A549 (cell line): ENCODE data around the gene UBR2. TPM values are rescaled to one million over a fixed set of nuclear protein-coding genes. Genes with fewer than 3 reads are reported as not detected.

ENCODE experiments used
- ATAC-seq, 2 experiments: fragments of 200-7000 bp in 1 of 2; fragments of >200 bp in 1 of 2; cut with Nextera tagmentation in 1 of 2; cut with Tn5 transposase in 1 of 2; 3 replicates each; pipeline versions ENCODE4 v1.8.0 to v1.9.1; 2018 to 2020; ENCODE audit warnings: mild to moderate bottlenecking in 1 of 2, moderate library complexity in 1 of 2
- CTCF ChIA-PET: fragments of 300-600 bp; sonication (Branson Sonifier 250); formaldehyde crosslinking; extraction: SDS; loops from one replicate; lab custom pipeline; 2021; ENCODE audit warnings: antibody characterized with exemption, inconsistent platforms; lab: Yijun Ruan, JAX
- POLR2A ChIA-PET: fragments of 350-600 bp; formaldehyde crosslinking; extraction: SDS; loops from one replicate; lab custom pipeline; 2021; ENCODE audit warnings: antibody characterized with exemption, inconsistent platforms; lab: Yijun Ruan, JAX
- DNase-seq, 2 experiments: peaks; one replicate each; pipeline versions ENCODE4 v3.0.0 to v3.0.0-alpha.2; 2011 to 2016; ENCODE audit warnings: low read depth in 1 of 2, low spot score in 1 of 2
- FAIRE-seq: peaks from 2 replicates; lab custom pipeline; 2011; peaks lifted over from hg19 to GRCh38; lab: Jason Lieb, UNC
- H3K27ac ChIP-seq, 2 experiments: fragments of >200 bp; sonication (Bioruptor Twin); formaldehyde crosslinking; 3 replicates each; pipeline ENCODE4 v1.5.1; 2016 to 2017
- H3K4me1 ChIP-seq: fragments of >200 bp; sonication (Bioruptor Twin); formaldehyde crosslinking; 3 replicates; pipeline ENCODE4 v1.6.1; 2016
- H3K4me2 ChIP-seq: fragments of >200 bp; sonication (Bioruptor Twin); formaldehyde crosslinking; 3 replicates; pipeline ENCODE4 v1.6.1; 2016
- H3K4me3 ChIP-seq: fragments of >200 bp; sonication (Bioruptor Twin); formaldehyde crosslinking; 3 replicates; pipeline ENCODE4 v1.5.1; 2016
- H3K9me3 ChIP-seq: fragments of >200 bp; sonication (Bioruptor Twin); formaldehyde crosslinking; 3 replicates; pipeline ENCODE4 v1.6.1; 2016
- BCL3 ChIP-seq: fragments of >200 bp; sonication (Bioruptor Twin); formaldehyde crosslinking; IDR thresholded peaks from 3 replicates; pipeline ENCODE4 v1.6.1; 2016
- CHD4 ChIP-seq: fragments of 200-600 bp; sonication (generic); IDR thresholded peaks from 2 replicates; pipeline ENCODE4 v1.6.1; 2016; ENCODE audit warnings: antibody characterized with exemption, mild to moderate bottlenecking, borderline replicate concordance
- CTCF ChIP-seq: fragments of >200 bp; sonication (Bioruptor Twin); formaldehyde crosslinking; IDR thresholded peaks from 3 replicates; pipeline ENCODE4 v1.5.1; 2016
- EHMT2 ChIP-seq: fragments of 200-600 bp; sonication (generic); IDR thresholded peaks from 2 replicates; pipeline ENCODE4 v1.6.1; 2016; ENCODE audit warnings: antibody characterized with exemption, low read depth, mild to moderate bottlenecking, moderate library complexity
- EP300 ChIP-seq, 2 experiments: fragments of >200 bp; sonication (Bioruptor Twin); formaldehyde crosslinking; IDR thresholded peaks; 2 replicates in 1 of 2; 3 replicates in 1 of 2; pipeline ENCODE4 v1.6.1; 2016 to 2017
- ESRRA ChIP-seq: fragments of 150-350 bp; IDR thresholded peaks from 2 replicates; pipeline ENCODE4 v1.6.1; 2014; ENCODE audit warnings: mild to moderate bottlenecking, low read length, borderline replicate concordance
- FOXS1 ChIP-seq: fragments of 250-450 bp; sonication (Bioruptor Pico); IDR thresholded peaks from 2 replicates; pipeline ENCODE4 v1.5.0; 2020; ENCODE audit warnings: mild to moderate bottlenecking, moderate library complexity
- KDM5A ChIP-seq: fragments of 200-600 bp; sonication (generic); IDR thresholded peaks from 2 replicates; pipeline ENCODE4 v1.6.1; 2016; ENCODE audit warnings: antibody characterized with exemption, mild to moderate bottlenecking
- MAFK ChIP-seq: fragments of 450-650 bp; IDR thresholded peaks from 2 replicates; pipeline ENCODE4 v1.6.1; 2014; ENCODE audit not compliant: partially characterized antibody
- PHF8 ChIP-seq: fragments of 200-600 bp; sonication (generic); IDR thresholded peaks from 2 replicates; pipeline ENCODE4 v1.6.1; 2016; ENCODE audit warnings: low read depth, mild to moderate bottlenecking, antibody characterized with exemption, moderate library complexity, borderline replicate concordance
- POLR2AphosphoS2 ChIP-seq: conservative IDR thresholded peaks from 2 replicates; pipeline ENCODE4 v1.6.1; 2012; ENCODE audit warnings: low read length, improper control_type of control experiment, inconsistent platforms
- RARB ChIP-seq: fragments of 250-450 bp; sonication (Bioruptor Pico); IDR thresholded peaks from 2 replicates; pipeline ENCODE4 v1.8.0; 2021; ENCODE audit warnings: mild to moderate bottlenecking, moderate library complexity
- RCOR1 ChIP-seq: fragments of 150-350 bp; IDR thresholded peaks from 2 replicates; pipeline ENCODE4 v1.6.1; 2014; ENCODE audit warnings: antibody characterized with exemption, low read length, low read depth
- RFX5 ChIP-seq: fragments of 450-650 bp; IDR thresholded peaks from 2 replicates; pipeline ENCODE4 v1.7.1; 2014; ENCODE audit warnings: antibody characterized with exemption, mild to moderate bottlenecking, moderate library complexity
- SMC3 ChIP-seq: fragments of >200 bp; sonication (Bioruptor Twin); formaldehyde crosslinking; IDR thresholded peaks from 3 replicates; pipeline ENCODE4 v1.6.1; 2018; ENCODE audit warnings: inconsistent platforms
- ZSCAN20 ChIP-seq: fragments of 250-450 bp; sonication (Bioruptor Pico); IDR thresholded peaks from 2 replicates; pipeline ENCODE4 v1.8.0; 2022; ENCODE audit warnings: mild to moderate bottlenecking, moderate library complexity
- WGBS: methylation state at CpG from one replicate; pipeline ENCODE4 v1.1.6; 2017; ENCODE audit errors: missing lambda C conversion rate; 5-methylcytosine and 5-hydroxymethylcytosine counted together
- polyA plus RNA-seq, 4 experiments: library from polyadenylated mRNA; depleted of rRNA in 3 of 4; stranded (reverse); fragments of >200 nt; fragmentation: RNase III in 1 of 4; extraction: RNeasy Plus Mini Kit Qiagen cat#74134 plus additional on column Dnase treatment in 1 of 4; gene quantifications; 2 replicates in 3 of 4; 3 replicates in 1 of 4; pipeline ENCODE4 v1.2.3, GENCODE V29; 2011 to 2017
- TF ChIP-seq, protein P1 (sequence below): fragments of 200-600 bp; sonication (generic); IDR thresholded peaks from 2 replicates; pipeline ENCODE4 v1.6.1; 2016; ENCODE audit warnings: antibody characterized with exemption, mild to moderate bottlenecking, moderate library complexity

The UBR2 gene
- polyA plus RNA-seq, 2 of the 4 experiments (the other 2 are of a cell fraction) = 5.5 to 15.2 TPM

DNA sequence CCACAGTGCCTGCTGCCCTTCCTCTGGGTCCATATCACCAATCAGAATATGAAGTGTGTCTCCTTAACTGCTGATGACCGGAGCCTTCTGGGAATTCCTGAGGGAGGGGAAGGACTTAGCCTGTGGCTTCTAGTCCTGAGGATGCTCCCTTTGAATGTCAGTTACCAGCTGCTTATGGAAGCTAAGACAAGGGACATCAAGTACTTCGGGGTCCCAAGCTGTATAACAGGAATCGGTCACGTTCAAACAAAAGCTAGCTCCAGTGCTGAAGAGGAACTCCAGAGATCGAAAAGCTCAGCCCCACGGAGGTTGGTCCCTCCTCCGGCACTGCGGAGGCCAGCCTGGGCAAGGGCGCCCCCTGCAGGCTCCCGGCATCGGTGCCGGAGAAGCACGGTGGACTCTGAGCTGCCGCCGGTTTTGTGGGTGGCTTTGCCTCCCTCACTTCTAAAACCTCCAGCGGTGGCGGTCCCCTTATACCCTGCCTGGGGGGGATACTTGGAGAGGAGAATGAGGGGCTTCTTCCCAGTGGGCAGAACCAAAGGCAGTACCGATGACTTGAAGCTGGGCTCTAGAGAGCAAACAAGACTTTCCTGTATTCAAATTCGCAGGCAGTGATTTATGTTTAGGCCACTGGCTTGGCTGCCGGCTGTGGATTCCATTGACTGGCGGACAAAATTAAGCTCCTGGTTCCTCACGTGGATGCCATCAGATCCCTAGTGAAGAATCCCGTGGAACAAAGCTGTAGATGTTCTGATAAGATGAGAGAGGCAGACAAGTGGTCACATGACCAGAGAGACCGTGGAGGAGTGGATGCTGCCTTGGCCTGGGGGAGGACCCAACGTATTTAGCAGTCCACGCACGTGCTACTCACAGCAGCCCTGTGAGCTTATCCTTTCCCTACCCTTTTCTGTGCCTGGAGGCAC, 16.2 kb upstream of the UBR2 start (continued):
- TF ChIP-seq, protein P1, sequence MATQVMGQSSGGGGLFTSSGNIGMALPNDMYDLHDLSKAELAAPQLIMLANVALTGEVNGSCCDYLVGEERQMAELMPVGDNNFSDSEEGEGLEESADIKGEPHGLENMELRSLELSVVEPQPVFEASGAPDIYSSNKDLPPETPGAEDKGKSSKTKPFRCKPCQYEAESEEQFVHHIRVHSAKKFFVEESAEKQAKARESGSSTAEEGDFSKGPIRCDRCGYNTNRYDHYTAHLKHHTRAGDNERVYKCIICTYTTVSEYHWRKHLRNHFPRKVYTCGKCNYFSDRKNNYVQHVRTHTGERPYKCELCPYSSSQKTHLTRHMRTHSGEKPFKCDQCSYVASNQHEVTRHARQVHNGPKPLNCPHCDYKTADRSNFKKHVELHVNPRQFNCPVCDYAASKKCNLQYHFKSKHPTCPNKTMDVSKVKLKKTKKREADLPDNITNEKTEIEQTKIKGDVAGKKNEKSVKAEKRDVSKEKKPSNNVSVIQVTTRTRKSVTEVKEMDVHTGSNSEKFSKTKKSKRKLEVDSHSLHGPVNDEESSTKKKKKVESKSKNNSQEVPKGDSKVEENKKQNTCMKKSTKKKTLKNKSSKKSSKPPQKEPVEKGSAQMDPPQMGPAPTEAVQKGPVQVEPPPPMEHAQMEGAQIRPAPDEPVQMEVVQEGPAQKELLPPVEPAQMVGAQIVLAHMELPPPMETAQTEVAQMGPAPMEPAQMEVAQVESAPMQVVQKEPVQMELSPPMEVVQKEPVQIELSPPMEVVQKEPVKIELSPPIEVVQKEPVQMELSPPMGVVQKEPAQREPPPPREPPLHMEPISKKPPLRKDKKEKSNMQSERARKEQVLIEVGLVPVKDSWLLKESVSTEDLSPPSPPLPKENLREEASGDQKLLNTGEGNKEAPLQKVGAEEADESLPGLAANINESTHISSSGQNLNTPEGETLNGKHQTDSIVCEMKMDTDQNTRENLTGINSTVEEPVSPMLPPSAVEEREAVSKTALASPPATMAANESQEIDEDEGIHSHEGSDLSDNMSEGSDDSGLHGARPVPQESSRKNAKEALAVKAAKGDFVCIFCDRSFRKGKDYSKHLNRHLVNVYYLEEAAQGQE = no peak
- peak; percentile 90 for TF ChIP-seq CTCF
- TF ChIP-seq, all 56 proteins: peak for 8

DNA sequence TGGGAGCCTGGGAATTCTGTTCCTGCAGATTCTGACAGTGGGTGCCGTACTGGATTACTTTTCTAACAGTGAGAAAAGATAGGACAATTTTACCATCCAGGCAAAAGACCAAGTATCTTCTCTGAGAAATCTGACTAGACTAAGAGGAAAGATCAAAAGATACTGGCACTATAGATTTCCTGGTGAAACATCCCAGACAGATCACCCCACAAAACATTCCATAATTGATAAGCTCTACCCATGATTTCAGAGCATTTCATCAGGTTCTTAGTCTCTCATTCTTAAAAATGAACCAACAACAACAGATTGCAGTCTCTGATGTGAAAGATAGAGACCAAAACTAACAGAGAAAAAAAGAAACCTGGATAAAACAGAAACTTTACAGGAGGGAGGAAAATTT, 13.6 kb upstream of the UBR2 start:
- FAIRE-seq (no peak), ATAC-seq (no peak), DNase-seq (no peak)
- WGBS = 95% methylated on average over 1 of the region's 1 CpG
- H3K9me3 ChIP-seq = no peaks in the 10 kb centered on the region
- TF ChIP-seq EHMT2 = no peak
- no peak for TF ChIP-seq SMC3
- TF ChIP-seq ESRRA = no peak
- TF ChIP-seq, protein P1 = no peak
- no peak for TF ChIP-seq EP300 (IDR thresholded peaks at IDR 0.05)
- no peak for TF ChIP-seq RARB
- TF ChIP-seq BCL3 = no peak
- no peak for TF ChIP-seq CHD4
- no peak for TF ChIP-seq ZSCAN20
- no peak for TF ChIP-seq KDM5A
- TF ChIP-seq RCOR1 = no peak
- TF ChIP-seq RFX5 = no peak
- TF ChIP-seq FOXS1 (CRISPR knock-in tag) = no peak
- no peak for TF ChIP-seq POLR2AphosphoS2
- TF ChIP-seq PHF8 = no peak
- no peak for TF ChIP-seq MAFK
- H3K4me2 ChIP-seq = no peak overlapping the region
- H3K4me3 ChIP-seq = no peak overlapping the region
- H3K27ac ChIP-seq = no peak overlapping the region; a peak in 1 of 6 replicates
- peaks cover 16% of the 10 kb centered on the region; the same call in 2 of the 3 replicates for H3K4me1 ChIP-seq
- ChIA-PET POLR2A (interaction anchor here (0.6 to 1.6 kb wide), 2 partner anchors 14 to 363 kb away, joined by 4 to 6 read pairs; partner anchors contain the start of gene UBR2), CTCF (no interaction called here)
